DND-41 (cell line): ENCODE results near the gene STOX2.

ENCODE experiments used
- CTCF ChIP-seq: IDR thresholded peaks from 2 replicates; pipeline ENCODE4 v1.5.1; 2012; ENCODE audit warnings: borderline replicate concordance, low read length, moderate library complexity, mild to moderate bottlenecking; ENCODE audit not compliant: poor library complexity, severe bottlenecking; ENCODE audit errors: extremely low read depth
- EZH2 ChIP-seq: IDR thresholded peaks from 3 replicates; pipeline ENCODE4 v1.6.1; 2012; ENCODE audit warnings: borderline replicate concordance, low read depth, mild to moderate bottlenecking, moderate library complexity, low read length, inconsistent platforms; ENCODE audit not compliant: severe bottlenecking

- TF ChIP-seq CTCF = no peak
- TF ChIP-seq EZH2 = no peak
These were observed 45.4 kb downstream of the STOX2 start for GRCh38 chr4:183950536-183950935.
